Liver (tissue), 9 donors: ENCODE data around the gene TBL1X. TPM values are rescaled to one million over a fixed set of nuclear protein-coding genes. Genes with fewer than 3 reads are reported as not detected.

ENCODE experiments used
- DNase-seq: peaks from one replicate; pipeline ENCODE4 v3.0.0-alpha.2; 2017; ENCODE audit warnings: low spot score
- H3K27ac ChIP-seq, 2 donors: one replicate each; pipeline ENCODE4 v1.7.0; 2013; ENCODE audit warnings: inconsistent platforms in 2 of 2, low read length in 2 of 2, control low read depth in 1 of 2, low read depth in 1 of 2, mild to moderate bottlenecking in 1 of 2
- H3K27me3 ChIP-seq, 4 donors: one replicate each; pipeline versions ENCODE4 v1.6.1 to v1.7.0; 2013; ENCODE audit warnings: low read length in 3 of 4, inconsistent platforms in 1 of 4, mild to moderate bottlenecking in 1 of 4, moderate library complexity in 1 of 4; ENCODE audit not compliant: control insufficient read depth in 4 of 4, insufficient read depth in 4 of 4
- H3K36me3 ChIP-seq, 4 donors: one replicate each; pipeline versions ENCODE4 v1.6.1 to v1.7.0; 2013; ENCODE audit warnings: low read length in 3 of 4, mild to moderate bottlenecking in 3 of 4, low read depth in 1 of 4, moderate library complexity in 1 of 4; ENCODE audit not compliant: control insufficient read depth in 4 of 4, insufficient read depth in 3 of 4
- H3K4me1 ChIP-seq, 4 donors: one replicate each; pipeline versions ENCODE4 v1.6.1 to v1.7.0; 2013; ENCODE audit warnings: low read length in 3 of 4, mild to moderate bottlenecking in 3 of 4, moderate library complexity in 1 of 4; ENCODE audit not compliant: control insufficient read depth in 4 of 4, insufficient read depth in 4 of 4
- H3K4me3 ChIP-seq, 3 donors: one replicate each; pipeline versions ENCODE4 v1.6.1 to v1.7.0; 2013; ENCODE audit warnings: low read length in 3 of 3, control low read depth in 1 of 3, low read depth in 1 of 3, mild to moderate bottlenecking in 1 of 3
- H3K9ac ChIP-seq, 2 donors: one replicate each; pipeline ENCODE4 v1.7.0; 2013; ENCODE audit warnings: low read length in 2 of 2, mild to moderate bottlenecking in 2 of 2, moderate library complexity in 2 of 2, control low read depth in 1 of 2, low read depth in 1 of 2
- H3K9me3 ChIP-seq, 4 donors: one replicate each; pipeline versions ENCODE4 v1.6.1 to v1.7.0; 2013; ENCODE audit warnings: low read length in 3 of 4; ENCODE audit not compliant: control insufficient read depth in 4 of 4
- FOXA1 ChIP-seq: IDR thresholded peaks from 2 replicates; pipeline ENCODE4 v1.6.1; 2016; ENCODE audit warnings: antibody characterized with exemption
- FOXA2 ChIP-seq: IDR thresholded peaks from 2 replicates; pipeline ENCODE4 v1.6.1; 2016; ENCODE audit warnings: antibody characterized with exemption
- GABPA ChIP-seq, 2 donors: IDR thresholded peaks in 1 of 2; conservative IDR thresholded peaks in 1 of 2; 2 replicates each; pipeline ENCODE4 v1.6.1; 2016; ENCODE audit warnings: antibody characterized with exemption in 2 of 2, mild to moderate bottlenecking in 1 of 2, moderate library complexity in 1 of 2
- HNF4A ChIP-seq, 2 donors: conservative IDR thresholded peaks; 2 replicates each; pipeline ENCODE4 v1.6.1; 2016; ENCODE audit warnings: antibody characterized with exemption in 2 of 2, mild to moderate bottlenecking in 2 of 2
- HNF4G ChIP-seq: IDR thresholded peaks from 2 replicates; pipeline ENCODE4 v1.6.1; 2016; ENCODE audit warnings: antibody characterized with exemption
- JUND ChIP-seq, 2 donors: IDR thresholded peaks; 2 replicates each; pipeline ENCODE4 v1.6.1; 2016; ENCODE audit warnings: antibody characterized with exemption in 2 of 2
- NR2F2 ChIP-seq: IDR thresholded peaks from 2 replicates; pipeline ENCODE4 v1.6.1; 2016; ENCODE audit warnings: antibody characterized with exemption
- RAD21 ChIP-seq, 2 donors: IDR thresholded peaks; 2 replicates each; pipeline ENCODE4 v1.6.1; 2016; ENCODE audit warnings: antibody characterized with exemption in 2 of 2, mild to moderate bottlenecking in 2 of 2
- RXRA ChIP-seq, 2 donors: IDR thresholded peaks; 2 replicates each; pipeline ENCODE4 v1.6.1; 2017 to 2018; ENCODE audit warnings: antibody characterized with exemption in 2 of 2, mild to moderate bottlenecking in 1 of 2
- SP1 ChIP-seq: IDR thresholded peaks from 2 replicates; pipeline ENCODE4 v1.6.1; 2018; ENCODE audit warnings: antibody characterized with exemption, mild to moderate bottlenecking
- WGBS: extraction: QIAGEN DNeasy Blood & Tissue Kit; methylation state at CpG from one replicate; pipeline ENCODE4 v1.1.7; 2013; 5-methylcytosine and 5-hydroxymethylcytosine counted together
- polyA plus RNA-seq, 2 donors: library from polyadenylated mRNA; stranded (reverse) in 1 of 2; unstranded in 1 of 2; fragments of 200-250 nt in 1 of 2; fragments of >200 nt in 1 of 2; fragmentation: Nextera tagmentation in 1 of 2; extraction: Ambion mirVana in 1 of 2; gene quantifications; one replicate each; pipeline versions ENCODE4 v1.2.1 to v1.2.3, GENCODE V29; 2013 to 2015
- total RNA-seq, 2 donors: library from RNA; depleted of rRNA; stranded (reverse); fragments of >200 nt; gene quantifications; one replicate each; pipeline ENCODE4 v1.2.3, GENCODE V29; 2014
- TF ChIP-seq, protein P1 (sequence below): IDR thresholded peaks from 2 replicates; pipeline ENCODE4 v1.6.1; 2016; ENCODE audit warnings: antibody characterized with exemption
- TF ChIP-seq, protein P2 (sequence below): IDR thresholded peaks from 2 replicates; pipeline ENCODE4 v1.6.1; 2016; ENCODE audit warnings: antibody characterized with exemption
- TF ChIP-seq, protein P3 (sequence below): fragments of 150-350 bp; IDR thresholded peaks from 2 replicates; pipeline ENCODE4 v1.5.1; 2017; ENCODE audit warnings: improper control_type of control experiment, low read depth, low read length; ENCODE audit not compliant: missing input control
- donor health status: healthy.
- donor health status: healthy.
- donor health status: healthy.
- donor health status: healthy.
- donor health status: healthy.

The TBL1X gene
- total and polyA plus RNA-seq, 4 donors, result 11.2 to 15.1 (median 11.8) TPM

DNA sequence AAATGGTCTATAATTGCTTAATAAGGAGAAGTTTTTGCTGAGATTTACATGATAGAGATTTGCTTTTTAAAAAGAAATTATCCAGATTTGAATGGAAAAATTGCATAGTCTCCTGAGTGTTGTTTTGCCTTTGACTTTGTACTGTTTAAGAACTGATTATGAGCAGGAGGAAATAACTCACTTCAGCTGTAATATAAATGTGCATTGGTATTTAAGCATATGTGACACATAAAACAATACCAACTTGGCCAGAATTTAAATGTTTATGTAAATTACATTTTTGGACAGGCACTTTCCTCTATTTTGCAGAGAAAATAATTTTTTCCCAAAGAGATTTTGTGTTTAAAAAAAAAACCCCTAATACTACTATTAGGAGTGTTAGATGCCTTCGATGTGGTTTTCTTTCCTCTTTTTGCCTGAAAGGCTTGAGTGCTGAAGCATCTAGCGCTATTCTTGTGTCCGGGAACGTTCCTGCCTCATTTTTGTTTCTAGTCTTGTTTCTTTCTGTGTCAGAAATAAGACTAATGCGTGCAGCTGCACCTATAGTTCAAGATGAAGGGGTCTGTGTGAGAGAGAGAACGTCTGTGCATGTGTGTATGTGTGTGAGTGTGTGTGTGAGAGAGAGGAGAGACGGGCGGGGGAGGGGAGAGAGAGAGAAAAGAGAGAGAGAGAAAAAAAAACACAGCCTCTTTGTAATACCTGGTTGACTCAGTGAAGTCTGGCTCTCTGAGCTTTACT lies 60.8 kb downstream of the TBL1X start:
- Histone ChIP-seq H3K27ac (no peak overlapping the region), H3K9me3 (no peaks in the 10 kb centered on the region), H3K36me3 (no peaks in the 10 kb centered on the region), H3K4me3 (no peak overlapping the region), H3K27me3 (no peaks in the 10 kb centered on the region), H3K4me1 (peaks cover 0 to 3% (median under 1%) of the 10 kb centered on the region in 4 donors), H3K9ac (no peak overlapping the region)
- TF ChIP-seq, protein P1, sequence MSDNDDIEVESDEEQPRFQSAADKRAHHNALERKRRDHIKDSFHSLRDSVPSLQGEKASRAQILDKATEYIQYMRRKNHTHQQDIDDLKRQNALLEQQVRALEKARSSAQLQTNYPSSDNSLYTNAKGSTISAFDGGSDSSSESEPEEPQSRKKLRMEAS, result no peak
- TF ChIP-seq RAD21 (IDR thresholded peaks at IDR 0.05) (no peak), RXRA (IDR thresholded peaks at IDR 0.05) (no peak), HNF4G (no peak)
- TF ChIP-seq, protein P2, sequence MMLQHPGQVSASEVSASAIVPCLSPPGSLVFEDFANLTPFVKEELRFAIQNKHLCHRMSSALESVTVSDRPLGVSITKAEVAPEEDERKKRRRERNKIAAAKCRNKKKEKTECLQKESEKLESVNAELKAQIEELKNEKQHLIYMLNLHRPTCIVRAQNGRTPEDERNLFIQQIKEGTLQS, result no peak
- WGBS, result 79% methylated on average over 8 of the region's 8 CpGs
- DNase-seq, result no peak

DNA sequence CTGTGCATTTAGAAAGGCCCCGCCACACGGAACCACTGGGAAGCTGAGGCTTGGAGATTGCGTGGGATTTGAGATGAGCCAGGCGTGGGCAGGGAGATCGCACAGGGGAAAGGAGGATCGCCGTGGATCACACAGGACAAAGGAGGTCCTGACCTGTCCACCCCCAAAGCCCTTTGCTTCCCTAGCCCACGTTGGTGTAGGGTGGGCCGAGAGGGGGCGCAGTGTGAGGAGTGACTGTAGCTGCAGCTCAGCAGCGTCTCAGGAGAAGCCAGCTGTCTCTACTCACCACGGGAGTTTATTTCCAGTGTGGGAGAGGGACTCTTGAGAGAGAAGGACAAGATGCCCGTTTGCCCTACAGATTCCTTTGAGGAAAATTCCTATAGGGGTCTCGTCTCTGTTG lies 62.1 kb downstream of the TBL1X start:
- TF ChIP-seq NR2F2 (no peak), HNF4A (conservative IDR thresholded peaks at IDR 0.05) (no peak), JUND (IDR thresholded peaks at IDR 0.05) (no peak), FOXA2 (no peak), SP1 (no peak), GABPA (IDR thresholded peaks at IDR 0.05 in 1 of 2, conservative IDR thresholded peaks at IDR 0.05 in 1 of 2) (no peak), HNF4G (no peak), RAD21 (IDR thresholded peaks at IDR 0.05) (no peak), FOXA1 (no peak)
- TF ChIP-seq, protein P2, result no peak
- TF ChIP-seq, protein P3, sequence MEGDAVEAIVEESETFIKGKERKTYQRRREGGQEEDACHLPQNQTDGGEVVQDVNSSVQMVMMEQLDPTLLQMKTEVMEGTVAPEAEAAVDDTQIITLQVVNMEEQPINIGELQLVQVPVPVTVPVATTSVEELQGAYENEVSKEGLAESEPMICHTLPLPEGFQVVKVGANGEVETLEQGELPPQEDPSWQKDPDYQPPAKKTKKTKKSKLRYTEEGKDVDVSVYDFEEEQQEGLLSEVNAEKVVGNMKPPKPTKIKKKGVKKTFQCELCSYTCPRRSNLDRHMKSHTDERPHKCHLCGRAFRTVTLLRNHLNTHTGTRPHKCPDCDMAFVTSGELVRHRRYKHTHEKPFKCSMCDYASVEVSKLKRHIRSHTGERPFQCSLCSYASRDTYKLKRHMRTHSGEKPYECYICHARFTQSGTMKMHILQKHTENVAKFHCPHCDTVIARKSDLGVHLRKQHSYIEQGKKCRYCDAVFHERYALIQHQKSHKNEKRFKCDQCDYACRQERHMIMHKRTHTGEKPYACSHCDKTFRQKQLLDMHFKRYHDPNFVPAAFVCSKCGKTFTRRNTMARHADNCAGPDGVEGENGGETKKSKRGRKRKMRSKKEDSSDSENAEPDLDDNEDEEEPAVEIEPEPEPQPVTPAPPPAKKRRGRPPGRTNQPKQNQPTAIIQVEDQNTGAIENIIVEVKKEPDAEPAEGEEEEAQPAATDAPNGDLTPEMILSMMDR, result no peak
- TF ChIP-seq, protein P1, result no peak
- Histone ChIP-seq H3K27ac (no peak overlapping the region), H3K27me3 (no peaks in the 10 kb centered on the region), H3K4me3 (no peak overlapping the region), H3K4me1 (peaks cover 0 to 7% (median 4%) of the 10 kb centered on the region in 4 donors), H3K36me3 (no peaks in the 10 kb centered on the region), H3K9ac (no peak overlapping the region), H3K9me3 (no peaks in the 10 kb centered on the region)
- DNase-seq, result no peak
- 88% methylated on average over 14 of the region's 14 CpGs for WGBS

DNA sequence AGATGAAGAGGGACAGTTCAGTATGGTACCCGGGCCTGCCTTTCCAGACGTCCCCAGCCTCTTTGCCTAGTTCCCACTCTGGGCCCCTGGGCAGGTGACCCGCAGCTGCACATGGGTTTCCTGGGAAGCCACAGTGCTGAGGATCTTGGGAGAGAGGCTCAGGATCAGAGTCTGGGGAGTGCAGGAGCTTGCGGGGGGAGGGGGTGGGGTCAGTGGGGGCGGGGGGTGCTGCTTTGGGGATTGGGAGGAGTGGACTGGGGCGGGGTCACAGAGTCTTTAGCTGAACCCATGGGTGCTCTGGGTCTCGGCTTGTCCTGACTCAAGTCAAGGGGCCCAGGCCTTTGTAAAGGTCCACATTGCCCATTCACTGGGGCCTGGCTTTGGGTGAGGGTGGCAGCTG lies 63.6 kb downstream of the TBL1X start:
- WGBS, result 96% methylated on average over 7 of the region's 7 CpGs
- no peak for DNase-seq
- no peaks in the 10 kb centered on the region for H3K27me3 ChIP-seq
- H3K9ac ChIP-seq, result no peak overlapping the region
- no peaks in the 10 kb centered on the region for H3K9me3 ChIP-seq
- no peaks in the 10 kb centered on the region for H3K36me3 ChIP-seq
- H3K4me1 ChIP-seq, result peaks cover 0 to 7% (median 4%) of the 10 kb centered on the region in 4 donors
- H3K27ac ChIP-seq, result no peak overlapping the region
- no peak overlapping the region for H3K4me3 ChIP-seq
- TF ChIP-seq HNF4G, result no peak
